ENCODE measurements around the gene GCNA.

DNA sequence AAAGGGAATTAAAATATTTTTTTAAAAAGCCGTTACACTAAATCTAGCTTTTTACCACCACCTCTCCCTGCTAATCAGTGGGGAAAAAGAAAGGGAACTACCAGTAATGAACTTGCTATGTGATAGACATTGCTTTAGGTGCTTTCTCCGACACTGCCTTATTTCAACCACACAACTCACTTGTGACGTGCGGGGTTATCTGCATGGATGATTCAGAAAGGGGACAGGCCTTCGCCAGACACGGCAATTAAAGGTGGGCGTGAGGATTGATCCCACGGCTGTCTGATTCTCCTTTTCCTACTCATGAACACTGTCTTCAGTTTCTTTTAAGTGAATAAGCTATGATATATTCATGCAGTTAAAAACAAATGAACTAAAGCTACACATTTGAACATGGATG is 41.0 kb downstream of the GCNA start:
- TF ChIP-seq, protein P1, sequence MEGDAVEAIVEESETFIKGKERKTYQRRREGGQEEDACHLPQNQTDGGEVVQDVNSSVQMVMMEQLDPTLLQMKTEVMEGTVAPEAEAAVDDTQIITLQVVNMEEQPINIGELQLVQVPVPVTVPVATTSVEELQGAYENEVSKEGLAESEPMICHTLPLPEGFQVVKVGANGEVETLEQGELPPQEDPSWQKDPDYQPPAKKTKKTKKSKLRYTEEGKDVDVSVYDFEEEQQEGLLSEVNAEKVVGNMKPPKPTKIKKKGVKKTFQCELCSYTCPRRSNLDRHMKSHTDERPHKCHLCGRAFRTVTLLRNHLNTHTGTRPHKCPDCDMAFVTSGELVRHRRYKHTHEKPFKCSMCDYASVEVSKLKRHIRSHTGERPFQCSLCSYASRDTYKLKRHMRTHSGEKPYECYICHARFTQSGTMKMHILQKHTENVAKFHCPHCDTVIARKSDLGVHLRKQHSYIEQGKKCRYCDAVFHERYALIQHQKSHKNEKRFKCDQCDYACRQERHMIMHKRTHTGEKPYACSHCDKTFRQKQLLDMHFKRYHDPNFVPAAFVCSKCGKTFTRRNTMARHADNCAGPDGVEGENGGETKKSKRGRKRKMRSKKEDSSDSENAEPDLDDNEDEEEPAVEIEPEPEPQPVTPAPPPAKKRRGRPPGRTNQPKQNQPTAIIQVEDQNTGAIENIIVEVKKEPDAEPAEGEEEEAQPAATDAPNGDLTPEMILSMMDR (IDR thresholded peaks at IDR 0.05), result no peak
- TF ChIP-seq RFX5 (IDR thresholded peaks at IDR 0.05; ENCODE audit: low read length) (no peak), FOSL2 (IDR thresholded peaks at IDR 0.05; ENCODE audit: borderline replicate concordance, low read depth) (no peak), MXI1 (IDR thresholded peaks at IDR 0.05; ENCODE audit: low read depth, low read length) (no peak), CHD2 (IDR thresholded peaks at IDR 0.05; ENCODE audit: low read length, partially characterized antibody) (no peak), EP300 (IDR thresholded peaks at IDR 0.05; ENCODE audit: borderline replicate concordance in 1 of 2, low read depth in 1 of 2, low read length in 1 of 2) (no peak)
